GM12874 (cell line): ENCODE measurements around the gene OTUB1.

Source experiments
- CTCF ChIP-seq: IDR thresholded peaks from 2 replicates; pipeline ENCODE4 v1.5.1; 2011; ENCODE audit warnings: low read depth, mild to moderate bottlenecking, control low read depth, low read length, moderate library complexity; ENCODE audit not compliant: insufficient read depth

OTUB1 gene

GRCh38 chr11:64017945-64018224 is 31.6 kb downstream of the OTUB1 start:
- TF ChIP-seq CTCF: no peak

GRCh38 chr11:64018310-64018709 is 32.1 kb downstream of the OTUB1 start:
- no peak for TF ChIP-seq CTCF

- no peak for TF ChIP-seq CTCF
These were observed 33.1 kb downstream of the OTUB1 start for GRCh38 chr11:64019106-64020037.

- no peak for TF ChIP-seq CTCF
These were observed 34.9 kb downstream of the OTUB1 start for GRCh38 chr11:64020976-64021756.

- no peak for TF ChIP-seq CTCF
These were observed 35.5 kb downstream of the OTUB1 start for GRCh38 chr11:64021757-64022093.

- no peak for TF ChIP-seq CTCF
These were observed 36.0 kb downstream of the OTUB1 start for GRCh38 chr11:64022125-64022784.
